GM12874 (cell line): Measurements from ENCODE around the gene CCDC88C.

Source experiments
- CTCF ChIP-seq: IDR thresholded peaks from 2 replicates; pipeline ENCODE4 v1.5.1; 2011; ENCODE audit warnings: low read depth, mild to moderate bottlenecking, control low read depth, low read length, moderate library complexity; ENCODE audit not compliant: insufficient read depth

CCDC88C gene

DNA sequence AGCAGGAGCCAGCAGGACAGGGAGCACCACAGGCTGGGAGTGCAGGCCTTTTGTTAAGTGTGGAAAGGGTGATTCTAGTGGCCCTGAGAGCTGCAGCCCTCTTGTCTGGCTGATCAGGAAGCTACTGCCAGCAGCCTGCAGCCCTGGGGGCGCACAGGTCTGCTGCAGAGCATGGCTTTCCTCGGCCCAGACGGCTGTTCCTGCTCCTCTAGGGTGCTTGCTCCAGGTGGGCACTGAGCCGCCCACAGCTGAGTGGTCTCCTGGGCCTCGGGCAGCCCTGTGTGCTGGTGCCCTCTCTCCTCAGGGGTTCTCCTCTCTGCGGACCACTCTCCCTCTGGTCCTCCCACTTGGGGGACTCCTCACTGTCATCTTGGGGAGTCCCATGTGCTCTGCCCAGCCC lies 18.9 kb downstream of the CCDC88C start:
- no peak for TF ChIP-seq CTCF

- no peak for TF ChIP-seq CTCF
Observed at GRCh38 chr14:91397965-91398591, 19.5 kb downstream of the CCDC88C start.

DNA sequence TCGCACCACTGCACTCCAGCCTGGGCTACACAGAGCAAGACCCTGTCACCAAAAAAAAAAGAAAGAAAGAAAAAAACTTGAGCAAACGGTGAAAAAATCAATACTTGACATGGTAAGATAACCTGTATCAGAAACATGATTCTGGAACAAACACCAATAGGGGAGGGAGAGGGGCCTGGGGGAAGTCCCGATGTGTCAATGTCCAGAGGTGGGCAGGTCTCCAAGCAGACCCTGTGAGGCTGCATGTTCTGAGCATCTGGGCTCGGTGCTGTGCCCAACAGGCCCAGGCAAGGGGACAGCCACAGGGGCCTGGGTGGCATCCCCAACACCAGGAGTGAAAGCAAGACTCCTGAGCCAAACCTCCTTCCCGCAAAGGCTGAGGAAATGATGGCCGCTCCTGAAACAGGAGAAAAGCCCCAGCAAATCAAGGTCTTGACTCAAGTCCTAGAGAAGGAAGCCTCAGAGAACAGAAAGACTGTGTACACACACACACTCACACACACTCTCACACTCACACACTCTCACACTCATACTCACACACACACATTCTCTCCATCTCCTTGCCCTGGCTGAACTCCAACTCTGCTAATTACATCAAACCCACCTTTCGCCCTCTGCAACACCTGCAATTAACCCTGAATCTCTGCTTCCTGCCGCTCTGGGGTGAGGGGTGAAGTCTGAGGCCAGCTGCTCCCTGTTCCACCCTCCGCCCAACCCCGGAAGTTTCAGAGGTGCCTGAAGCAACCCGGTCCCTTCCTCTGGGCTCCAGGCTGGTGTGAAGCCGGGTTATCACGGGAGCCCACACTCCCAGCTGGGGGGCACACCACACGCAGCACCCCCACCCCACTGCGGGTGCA lies 20.4 kb downstream of the CCDC88C start:
- TF ChIP-seq CTCF: no peak

DNA sequence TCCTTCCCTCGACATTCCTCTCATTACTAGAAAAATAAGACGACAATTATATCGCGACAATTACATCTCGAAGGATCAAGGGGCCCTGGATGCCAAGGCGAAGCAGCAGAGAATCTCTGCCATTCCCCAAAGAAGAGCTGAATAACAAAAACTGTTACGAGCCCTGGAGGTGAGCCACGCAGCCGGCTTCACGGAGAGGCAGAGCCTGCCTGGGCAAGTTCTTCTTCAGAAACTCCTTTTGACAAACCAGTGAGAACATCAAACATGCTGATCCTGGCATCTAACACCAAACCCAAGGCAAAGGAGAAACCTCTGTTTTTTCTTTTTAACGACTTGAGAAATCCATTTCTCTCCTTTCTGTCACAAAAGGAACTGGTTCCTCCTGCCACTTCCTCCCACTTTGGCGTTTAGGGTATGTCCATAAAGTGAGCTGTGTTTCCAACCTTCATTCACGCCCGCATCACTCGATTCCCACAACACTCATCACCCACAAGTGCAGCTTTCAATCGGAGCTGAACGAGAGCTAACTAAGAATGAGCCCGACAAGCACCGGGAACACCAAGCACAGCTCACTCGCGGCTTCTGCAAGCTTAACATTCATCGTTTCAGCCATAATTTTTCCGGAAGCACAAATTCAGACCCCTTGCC lies 21.5 kb downstream of the CCDC88C start:
- no peak for TF ChIP-seq CTCF

GRCh38 chr14:91395466-91395865 lies 22.2 kb downstream of the CCDC88C start:
- TF ChIP-seq CTCF: no peak

GRCh38 chr14:91394105-91395081 lies 23.2 kb downstream of the CCDC88C start:
- TF ChIP-seq CTCF: no peak
